ENCODE data around the gene KRT7. TPM values are rescaled to one million over a fixed set of nuclear protein-coding genes. Genes with fewer than 3 reads are reported as not detected.

Gene KRT7
- total RNA-seq, 1 donor from 2014 or later, result 288 TPM

DNA sequence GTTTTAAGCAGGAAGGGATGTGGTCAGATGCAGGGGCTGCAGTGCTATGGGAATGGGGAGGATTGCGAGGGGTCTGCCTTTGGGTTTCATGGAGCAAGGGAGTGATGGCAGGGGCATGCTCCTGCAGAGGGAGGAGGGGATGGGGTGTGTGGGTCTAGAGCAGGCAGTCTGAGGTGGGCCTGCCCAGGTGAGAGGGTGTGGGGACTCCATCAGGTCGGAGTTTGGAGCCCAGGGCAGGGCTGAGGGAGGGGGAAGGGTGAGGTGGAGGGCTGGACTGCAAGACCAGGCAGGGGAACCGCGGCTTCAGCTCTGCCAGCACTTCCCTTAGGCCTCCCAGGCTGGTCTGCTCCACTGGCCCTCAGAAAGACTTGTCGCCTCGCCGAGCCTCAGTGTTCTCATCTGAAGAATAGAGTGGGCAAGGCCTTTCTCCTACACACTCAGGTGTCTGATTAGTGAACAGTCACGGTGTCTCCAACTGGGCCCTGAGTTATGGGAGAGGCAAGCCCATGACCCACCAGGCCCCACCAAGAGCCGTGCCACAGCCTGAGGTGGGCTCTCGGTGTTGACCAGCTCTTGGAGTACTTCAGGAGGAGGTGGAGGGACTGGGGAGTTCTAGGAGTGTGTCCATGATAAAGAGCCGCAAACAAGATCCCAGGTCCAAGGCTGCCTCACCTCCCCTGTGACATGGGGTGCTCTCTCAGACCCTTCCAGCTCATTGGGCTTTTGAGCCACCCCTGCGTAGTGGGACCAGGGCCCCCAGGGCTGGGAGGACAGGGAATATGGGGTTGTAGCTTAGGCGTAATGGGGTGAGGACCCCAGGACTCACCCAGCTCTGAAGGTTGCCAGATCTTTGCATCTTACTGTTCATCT, 21.1 kb upstream of the KRT7 start:
- no peak for DNase-seq (ENCODE audit: low read depth, low spot score)

DNA sequence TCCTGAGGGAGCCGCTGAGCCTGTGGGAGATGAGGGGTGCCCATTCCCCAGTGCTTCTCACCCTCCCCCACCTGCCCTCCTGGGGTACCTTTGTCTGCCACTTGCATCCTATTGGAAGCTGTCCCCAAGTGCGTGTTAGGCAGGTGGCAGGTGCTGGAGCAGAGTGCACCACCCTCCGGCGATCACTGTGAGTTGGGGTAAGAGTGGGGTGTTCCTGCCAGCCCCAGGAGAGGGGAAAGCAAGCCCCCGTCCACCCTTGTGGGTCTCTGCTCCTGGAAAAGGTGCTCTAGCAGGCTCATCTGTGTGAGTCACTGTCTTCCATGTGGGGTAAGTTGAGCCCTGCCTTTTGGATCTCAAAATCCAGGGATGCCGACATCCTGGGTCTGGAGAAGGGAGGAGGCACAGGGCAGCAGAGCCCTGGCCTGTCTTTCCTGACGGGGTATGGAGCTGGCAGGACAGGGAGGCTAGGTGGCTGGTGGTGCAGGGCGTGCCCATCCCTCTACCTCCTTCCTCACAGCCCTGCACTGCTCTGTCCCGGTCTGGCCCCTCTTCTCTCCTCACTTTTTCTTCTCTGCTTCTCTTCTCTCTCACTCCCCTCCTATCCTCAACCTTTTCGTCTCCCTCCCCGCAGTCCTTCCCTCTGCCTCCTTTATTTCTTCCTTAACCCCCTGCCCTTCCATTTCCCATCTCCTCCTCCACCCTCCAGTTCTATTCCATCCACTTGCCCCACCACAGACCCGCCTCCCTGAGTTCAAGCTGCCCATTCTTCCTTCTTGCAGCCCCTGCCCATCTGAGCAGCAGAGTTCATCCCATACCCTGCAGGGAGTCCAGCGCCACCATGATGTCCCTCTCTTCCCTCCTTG, 20.1 kb upstream of the KRT7 start:
- no peak for DNase-seq (ENCODE audit: low read depth, low spot score)

DNA sequence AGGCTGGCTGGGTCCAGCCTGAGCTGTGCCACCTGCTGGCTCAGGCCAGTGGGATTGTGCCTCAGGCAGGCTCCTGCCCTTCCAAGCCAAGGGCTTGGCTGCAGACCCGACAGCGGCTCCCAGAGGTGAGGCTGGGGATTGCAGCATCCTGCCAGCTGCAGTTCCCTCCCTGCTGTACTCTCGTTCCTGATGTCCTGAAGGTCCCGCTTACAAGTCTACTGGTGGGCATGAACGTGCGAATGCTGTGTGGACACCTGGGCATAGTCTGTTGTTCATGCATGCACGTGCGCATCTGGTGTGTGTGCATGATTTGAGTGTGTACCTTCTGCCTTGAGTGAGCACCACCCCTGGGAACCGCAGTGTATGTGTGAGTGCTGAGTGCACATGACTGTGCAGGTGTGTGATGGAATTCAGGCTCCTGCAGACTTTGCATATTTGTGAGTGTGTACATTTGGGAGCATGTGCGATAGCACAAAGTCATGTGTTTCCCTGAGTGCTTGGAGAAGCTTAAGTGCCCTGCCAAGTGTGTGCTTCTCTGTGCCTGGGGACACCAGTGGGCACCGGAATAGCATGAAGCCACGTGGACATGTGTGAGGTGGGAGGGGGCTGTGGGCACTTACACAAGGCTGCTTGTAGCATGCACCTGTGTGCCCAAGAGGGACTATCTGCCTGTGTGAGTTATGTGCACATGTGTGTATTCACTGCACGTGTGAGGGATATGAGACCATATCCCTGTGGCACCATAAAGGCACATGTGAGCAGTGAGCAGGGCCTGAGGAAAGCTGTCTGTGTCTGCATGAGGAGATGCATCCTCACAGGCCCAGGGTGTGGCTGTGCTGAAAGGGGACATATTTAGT, 19.3 kb upstream of the KRT7 start:
- peak; percentile 57 for DNase-seq (ENCODE audit: low read depth, low spot score)

DNA sequence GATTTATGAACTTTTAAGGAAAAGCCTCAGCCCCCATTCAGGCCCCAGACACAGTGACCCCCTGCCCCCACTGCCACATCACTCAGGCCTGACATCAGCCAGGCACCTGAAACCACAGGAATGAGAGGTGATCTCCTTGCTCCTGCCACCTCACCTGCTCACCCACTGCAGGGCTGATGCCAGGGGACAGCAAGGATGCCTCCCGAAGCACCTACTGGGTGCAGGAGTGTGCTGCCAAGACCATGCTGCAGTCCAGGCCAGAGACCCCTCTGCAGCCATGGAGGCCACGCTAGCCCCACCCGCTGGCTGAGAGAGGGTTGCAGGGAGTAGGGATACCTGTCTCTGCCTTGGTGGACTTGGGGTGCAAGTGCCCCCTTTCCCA, 18.6 kb upstream of the KRT7 start:
- DNase-seq (ENCODE audit: low read depth, low spot score), result no peak

DNA sequence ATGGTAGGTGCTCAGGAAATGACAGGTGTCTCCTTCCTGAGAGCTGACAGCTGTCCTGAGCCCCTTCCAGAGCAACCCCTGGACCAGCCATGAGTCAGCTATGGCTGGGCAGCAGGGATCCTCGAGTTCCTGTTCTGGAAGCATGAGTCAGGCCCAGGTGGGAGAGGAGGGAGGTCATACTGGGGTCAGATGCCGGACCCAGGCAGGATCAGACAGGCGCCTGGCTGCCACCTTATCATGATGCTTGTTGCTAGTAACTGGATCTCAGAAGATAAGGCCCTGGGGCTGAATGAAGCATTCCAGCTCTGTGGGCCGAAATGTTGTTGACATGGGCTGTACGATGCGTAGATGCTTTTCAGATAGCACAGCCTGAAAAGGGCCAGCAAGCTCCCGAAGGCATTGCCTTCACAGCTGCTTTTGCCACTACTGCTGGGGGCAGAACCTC, 17.4 kb upstream of the KRT7 start:
- peak; percentile 68 for DNase-seq (ENCODE audit: low read depth, low spot score)

DNA sequence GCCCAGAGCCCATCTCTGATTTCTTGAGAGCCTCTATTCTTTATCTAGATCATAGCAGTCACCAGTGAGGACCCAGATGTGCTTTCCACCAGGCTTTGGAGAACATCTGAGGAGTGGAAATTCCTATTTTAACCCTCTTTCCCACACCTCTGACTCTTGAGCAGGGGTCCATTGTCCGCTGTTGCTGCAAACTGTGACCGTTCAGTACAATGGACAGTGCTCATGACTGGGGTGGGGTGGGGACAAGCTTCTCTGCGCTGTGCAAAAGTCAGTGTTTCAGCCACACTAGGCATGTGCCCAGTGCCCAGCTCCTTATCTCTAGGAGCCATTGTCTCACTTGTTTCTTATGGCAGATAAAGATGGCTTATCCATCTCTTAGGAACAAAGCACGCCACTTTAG, 16.9 kb upstream of the KRT7 start:
- no peak for DNase-seq (ENCODE audit: low read depth, low spot score)

DNA sequence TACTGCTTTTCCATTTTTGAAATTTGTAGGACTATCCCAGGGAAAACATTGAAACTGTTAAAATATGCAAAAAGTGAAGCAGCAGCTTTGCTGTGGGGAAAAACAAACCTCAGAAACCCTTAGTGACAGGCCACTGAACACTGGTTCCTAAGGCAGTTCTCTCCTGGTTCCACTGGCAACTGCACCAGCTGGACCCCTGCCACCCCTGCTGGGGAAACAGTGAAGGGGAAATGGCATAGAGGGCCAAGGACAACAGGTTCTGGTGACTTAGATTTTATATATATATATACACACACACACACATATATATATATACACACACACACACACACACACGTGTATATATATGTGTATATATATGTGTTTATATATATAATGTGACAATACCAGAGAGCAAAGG, 16.2 kb upstream of the KRT7 start:
- DNase-seq (ENCODE audit: low read depth, low spot score), result no peak

DNA sequence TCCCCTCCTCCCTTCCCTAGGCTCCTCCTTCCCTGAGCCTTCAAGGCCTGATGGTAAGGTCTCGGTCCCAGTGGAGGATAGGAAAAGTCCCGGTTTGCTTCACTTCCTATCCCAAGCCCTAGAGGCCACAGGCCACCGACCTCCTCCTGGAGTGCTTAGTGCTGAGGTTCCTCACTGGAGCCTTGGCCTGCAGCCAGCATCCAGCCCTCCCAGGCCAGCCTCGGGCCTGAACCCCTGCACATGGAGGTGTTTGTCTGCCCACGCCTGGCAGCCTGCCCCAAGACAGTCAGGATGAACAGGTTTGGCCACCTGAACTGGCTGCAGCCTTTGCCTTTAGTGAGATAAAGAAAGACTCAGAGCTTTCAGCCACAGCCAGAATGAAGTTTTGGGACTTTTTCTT, 15.8 kb upstream of the KRT7 start:
- no peak for DNase-seq (ENCODE audit: low read depth, low spot score)

DNA sequence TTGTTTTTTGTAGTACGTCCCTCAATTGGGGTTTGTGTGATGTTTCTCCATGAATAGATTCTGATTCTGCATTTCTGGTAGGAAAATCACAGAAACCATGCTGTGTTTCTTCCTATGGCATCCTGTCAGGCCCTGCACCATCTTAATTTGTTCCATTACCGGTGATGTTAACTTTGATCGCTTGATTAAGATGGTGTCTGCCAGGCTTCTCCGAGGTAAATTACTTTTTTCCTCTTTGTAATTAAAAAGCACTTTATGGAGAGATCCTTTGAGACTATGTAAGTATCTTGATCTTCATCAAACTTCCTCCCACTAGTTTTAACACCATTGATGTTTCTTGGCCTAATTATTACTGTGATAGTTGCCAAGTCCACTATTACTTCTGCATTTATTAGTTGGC, 15.0 kb upstream of the KRT7 start:
- no peak for DNase-seq (ENCODE audit: low read depth, low spot score)

DNA sequence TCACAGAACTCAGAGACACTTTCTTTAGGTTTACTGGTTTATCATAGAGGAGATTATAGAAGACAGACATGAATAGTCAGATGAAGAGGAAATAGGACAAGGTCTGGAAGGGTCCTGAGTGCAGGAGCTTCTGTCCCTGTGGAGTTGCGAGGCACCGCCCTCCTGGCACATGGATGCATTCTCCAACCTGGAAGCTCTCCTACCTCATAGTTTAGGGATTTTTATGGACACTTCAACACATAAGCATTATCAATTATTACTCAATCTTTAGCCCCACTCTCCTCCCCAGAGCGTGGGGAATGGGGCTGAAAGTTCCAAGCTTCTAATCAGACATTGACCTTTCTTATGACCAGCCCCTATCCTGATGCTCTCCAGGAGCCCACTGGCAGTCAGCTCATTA, 12.6 kb upstream of the KRT7 start:
- DNase-seq (ENCODE audit: low read depth, low spot score), result no peak

DNA sequence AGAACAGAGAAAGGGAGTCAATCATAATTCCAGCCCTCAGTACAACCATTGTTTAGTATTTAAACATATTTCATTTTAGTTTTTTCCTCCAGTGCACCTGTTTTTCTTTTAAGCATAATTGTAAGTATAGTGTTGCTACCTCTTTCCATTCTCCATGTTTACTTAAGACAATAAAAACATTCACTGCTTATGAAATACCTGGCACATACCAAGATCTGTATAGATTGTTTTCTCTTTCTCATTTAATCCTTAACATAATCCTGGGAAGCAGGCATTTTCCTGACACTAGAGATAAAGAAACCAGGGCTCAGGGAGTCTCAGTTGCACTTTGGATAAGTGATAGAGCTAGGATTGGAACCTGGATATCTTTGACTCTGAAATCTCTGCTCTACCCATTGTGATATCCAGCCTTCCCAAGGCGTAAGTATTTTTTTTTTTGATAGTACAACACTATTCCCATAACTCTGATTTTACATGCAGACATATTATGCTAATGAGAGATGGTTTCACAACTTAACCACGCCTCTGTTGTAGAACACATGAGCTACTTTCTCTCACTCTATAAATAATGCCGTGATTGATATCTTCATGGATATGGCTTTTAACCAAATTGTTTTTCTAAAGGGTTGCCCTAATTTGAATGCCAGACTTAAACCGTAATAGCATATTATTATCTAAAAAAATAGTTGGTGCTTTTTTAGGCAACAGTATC, 11.8 kb upstream of the KRT7 start:
- DNase-seq (ENCODE audit: low read depth, low spot score), result no peak

DNA sequence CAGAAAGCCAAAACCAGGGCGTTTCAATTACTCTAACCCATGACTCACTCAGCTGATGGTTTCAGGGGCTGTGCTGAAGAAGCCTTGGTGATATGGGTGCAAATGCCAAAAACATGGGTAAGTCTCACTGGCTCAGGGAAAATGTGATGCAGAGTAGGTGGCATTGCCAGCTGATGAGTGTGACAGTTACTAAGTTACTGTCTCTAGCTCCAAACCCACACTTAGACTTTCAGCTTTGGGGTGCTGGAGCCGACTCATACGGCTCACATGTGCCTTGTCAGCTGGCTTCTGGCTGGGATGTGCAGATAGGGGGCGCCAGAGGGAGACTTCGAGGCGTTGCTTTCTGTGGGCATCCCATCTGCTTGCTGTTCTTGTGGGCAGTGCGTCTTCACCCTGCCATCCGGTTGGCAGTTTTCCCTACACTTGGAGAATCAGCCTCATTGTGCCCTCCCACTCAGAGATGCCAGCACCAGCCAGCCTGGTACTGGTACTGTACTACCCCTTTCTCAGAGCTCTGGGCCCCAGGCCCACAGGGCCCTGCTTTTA, 11.1 kb upstream of the KRT7 start:
- no peak for DNase-seq (ENCODE audit: low read depth, low spot score)

DNA sequence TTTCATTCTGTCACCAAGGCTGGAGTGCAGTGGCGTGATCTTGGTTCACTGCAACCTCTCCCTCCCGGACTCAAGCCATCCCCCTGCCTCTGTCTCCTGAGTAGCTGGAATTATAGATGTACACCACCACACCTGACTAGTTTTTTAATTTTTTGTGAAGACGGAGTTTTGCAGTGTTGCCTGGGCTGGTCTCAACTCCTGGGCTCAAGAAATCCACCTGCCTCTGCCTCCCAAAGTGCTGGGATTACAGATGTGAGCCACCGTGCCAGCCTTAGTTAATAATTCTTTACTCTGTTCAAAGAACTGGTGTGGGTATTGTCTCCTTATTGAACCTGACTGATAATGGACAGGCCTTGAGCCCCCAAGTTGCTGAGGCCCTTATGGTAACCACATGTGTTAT, 10.4 kb upstream of the KRT7 start:
- no peak for DNase-seq (ENCODE audit: low read depth, low spot score)

DNA sequence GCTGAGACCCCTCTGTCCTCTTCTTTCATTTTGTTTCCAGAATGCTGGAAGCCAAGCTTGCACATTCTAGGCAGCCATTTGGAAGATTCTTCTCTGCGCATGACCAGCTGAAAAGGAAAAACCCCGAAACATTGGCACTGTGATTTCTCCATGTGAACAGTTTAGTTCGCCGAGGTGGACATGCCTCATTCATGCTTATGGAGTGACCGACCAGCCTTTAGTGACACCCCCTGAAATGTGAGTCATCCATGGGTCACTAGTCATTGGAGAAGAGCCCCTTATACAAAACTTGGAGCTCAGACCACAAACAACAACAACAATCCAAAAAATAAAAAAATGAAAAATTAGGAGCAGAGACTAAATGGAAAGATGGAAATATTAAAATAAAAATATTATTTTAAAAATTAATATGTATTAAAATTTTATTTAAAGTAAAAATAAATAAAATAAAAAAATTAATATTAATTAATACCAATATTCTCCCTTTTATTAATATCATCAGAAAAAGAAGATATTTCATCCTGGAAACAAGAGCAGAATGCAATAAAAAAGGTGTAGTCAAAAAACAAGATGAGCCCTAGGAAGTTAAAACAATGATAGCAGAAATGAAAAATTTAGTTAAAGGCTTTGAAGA, 9.5 kb upstream of the KRT7 start:
- no peak for DNase-seq (ENCODE audit: low read depth, low spot score)

DNA sequence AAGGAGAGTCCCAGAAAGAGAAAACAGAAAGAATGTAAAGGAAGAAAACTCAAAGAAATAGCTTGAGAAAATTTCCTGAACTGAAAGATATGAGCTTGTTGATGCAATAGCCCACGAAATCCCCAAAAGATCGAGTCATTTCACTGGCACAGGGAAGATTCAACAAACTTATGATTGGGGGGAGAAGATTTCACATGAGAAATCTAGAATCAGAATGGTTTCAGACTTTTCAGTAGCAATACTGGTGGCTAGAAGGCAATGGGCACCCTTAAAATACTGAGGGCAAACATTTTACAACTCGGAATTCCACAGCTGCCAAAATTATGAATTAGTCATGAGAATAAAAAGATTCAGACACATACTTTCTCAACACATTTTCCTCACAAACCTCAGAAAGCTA, 8.9 kb upstream of the KRT7 start:
- no peak for DNase-seq (ENCODE audit: low read depth, low spot score)

DNA sequence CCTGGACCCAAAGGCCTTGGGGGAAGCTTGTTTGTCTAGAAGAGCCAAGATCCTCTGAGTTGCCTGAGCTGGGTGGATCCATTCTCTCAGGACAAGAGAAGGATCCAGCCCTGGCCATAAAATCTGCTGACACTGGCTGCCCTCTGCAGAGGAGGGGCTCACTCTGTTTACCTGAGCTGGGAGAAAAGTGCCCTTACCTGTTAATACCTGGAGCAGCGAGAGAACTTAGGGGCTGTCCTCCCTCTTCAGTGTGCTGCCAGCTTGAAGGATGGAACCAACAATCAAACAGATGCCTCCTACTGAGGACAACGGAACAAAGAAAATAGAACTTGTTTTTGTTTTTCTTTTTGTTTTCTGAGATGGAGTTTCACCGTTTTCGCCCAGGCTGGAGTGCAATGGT, 7.3 kb upstream of the KRT7 start:
- DNase-seq (ENCODE audit: low read depth, low spot score), result no peak

DNA sequence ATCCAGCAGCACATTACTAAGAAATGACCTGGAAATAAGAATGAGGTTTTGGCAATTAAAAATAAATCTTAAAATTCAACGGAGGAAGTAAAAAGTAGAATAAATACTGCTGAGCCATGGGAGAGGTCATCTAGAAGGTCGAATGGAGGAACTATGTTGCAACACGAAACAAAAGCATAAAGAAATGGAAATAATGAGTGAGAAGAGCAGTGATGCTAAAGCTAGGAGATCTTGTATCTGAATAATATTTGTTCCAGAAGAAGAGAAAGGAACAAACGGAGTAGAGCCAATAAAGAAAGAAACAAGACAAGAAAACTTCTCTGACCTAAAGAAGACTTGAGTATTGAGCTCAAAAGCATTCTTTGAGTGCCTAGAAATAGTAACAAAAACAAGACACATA, 6.6 kb upstream of the KRT7 start:
- DNase-seq (ENCODE audit: low read depth, low spot score), result no peak

DNA sequence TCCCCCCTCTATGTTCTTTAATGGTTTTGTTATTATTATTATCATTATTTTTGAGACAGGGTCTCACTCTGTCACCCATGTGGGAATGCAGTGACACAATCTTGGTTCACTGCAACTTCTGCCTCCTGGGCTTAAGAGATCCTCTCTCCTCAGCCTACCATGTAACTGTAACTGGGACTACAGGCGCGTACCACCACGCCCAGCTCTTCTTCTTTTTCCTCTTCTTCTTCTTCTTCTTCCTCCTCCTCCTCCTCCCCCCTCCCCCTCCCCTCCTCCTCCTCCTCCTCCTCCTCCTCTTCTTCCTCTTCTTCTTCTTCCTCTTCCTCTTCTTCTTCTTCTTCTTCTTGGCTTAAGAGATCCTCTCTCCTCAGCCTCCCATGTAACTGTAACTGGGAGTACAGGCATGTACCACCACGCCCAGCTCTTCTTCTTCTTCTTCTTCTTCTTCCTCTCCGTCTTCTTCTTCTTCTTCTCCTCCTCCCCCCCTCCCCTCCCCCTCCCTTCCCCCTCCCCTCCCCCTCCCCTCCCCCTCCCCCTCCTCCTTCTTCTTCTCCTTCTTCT, 5.4 kb upstream of the KRT7 start:
- DNase-seq (ENCODE audit: low read depth, low spot score), result no peak

DNA sequence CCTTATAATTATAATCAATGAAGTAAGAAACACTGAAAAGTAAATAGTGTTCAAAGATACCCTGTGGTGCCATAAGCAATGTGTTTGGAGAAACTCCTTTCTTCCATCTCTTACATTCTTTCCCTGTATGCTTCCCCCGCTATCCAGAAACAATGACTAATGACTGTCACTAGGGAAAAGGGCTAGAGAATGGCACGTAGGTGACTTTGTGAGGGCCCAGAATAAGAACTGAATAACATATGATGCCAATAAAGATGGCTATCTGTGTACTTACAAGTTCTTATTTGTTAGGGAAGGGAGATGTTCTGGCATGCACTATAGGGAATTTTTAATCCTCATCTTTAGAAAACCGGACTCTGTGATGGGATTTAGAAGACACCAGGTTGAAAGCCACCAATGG, 4.7 kb upstream of the KRT7 start:
- DNase-seq (ENCODE audit: low read depth, low spot score), result no peak

DNA sequence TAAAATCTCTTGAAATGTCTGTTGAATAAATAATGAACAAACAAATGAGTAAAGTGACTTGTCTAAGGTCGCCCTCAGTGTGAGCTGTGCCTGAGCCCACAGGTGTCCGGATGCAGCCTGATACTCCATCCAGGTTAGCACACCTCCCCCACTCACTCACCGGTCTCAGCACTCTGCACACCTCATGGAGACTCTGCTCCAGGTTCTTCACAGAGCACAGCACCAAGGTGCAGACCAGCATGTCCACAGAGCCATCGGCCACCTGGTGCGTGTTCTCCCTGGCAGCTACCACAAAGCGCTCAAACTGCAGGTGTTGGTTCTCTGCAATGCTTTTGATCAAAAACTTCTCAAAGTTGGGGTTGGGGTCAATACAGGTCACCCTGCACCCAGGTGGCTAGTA, 4.1 kb upstream of the KRT7 start:
- no peak for DNase-seq (ENCODE audit: low read depth, low spot score)
